ENCODE data around the gene BCL10. TPM values are rescaled to one million over a fixed set of nuclear protein-coding genes. Genes with fewer than 3 reads are reported as not detected.

Gene BCL10
- total RNA-seq, 4 donors from 2014 or later = 14.9 to 24.0 (median 19.5) TPM

- no peak for TF ChIP-seq CTCF (IDR thresholded peaks at IDR 0.05; ENCODE audit: low read depth)
Observed at GRCh38 chr1:85219853-85220610, 56.4 kb downstream of the BCL10 start.

- no peak for TF ChIP-seq CTCF (IDR thresholded peaks at IDR 0.05; ENCODE audit: low read depth)
Observed at GRCh38 chr1:85216697-85217096, 59.7 kb downstream of the BCL10 start.

Small RNAs within 50 kb of the gene (small RNA-seq; reads per million reads assigned to genes)
- 0.49 reads per million for gene RF00019

Other genes with a start within 250 kb of the BCL10 start
- gene MCOLN3, start 228.1 kb downstream of the BCL10 start, total RNA-seq = 10 to 100 TPM in 1 of 4 donors, 1 to 10 TPM in 3; 7.0 to 13.4 (median 7.7) TPM
- 10 to 100 TPM in 2 of 4 donors, 1 to 10 TPM in 2; 7.6 to 15.6 (median 10.9) TPM for gene SYDE2, start 75.6 kb downstream of the BCL10 start, total RNA-seq
- gene C1orf52, start 17.0 kb downstream of the BCL10 start, total RNA-seq = 10 to 100 TPM; 12.7 to 20.7 (median 17.9) TPM
- 10 to 100 TPM; 13.9 to 27.6 (median 14.3) TPM for gene DDAH1, start 188.5 kb upstream of the BCL10 start, total RNA-seq

Data from subcutaneous adipose tissue (tissue), 4 donors.